ENCODE results near the gene MUC5AC.

Gene MUC5AC

DNA sequence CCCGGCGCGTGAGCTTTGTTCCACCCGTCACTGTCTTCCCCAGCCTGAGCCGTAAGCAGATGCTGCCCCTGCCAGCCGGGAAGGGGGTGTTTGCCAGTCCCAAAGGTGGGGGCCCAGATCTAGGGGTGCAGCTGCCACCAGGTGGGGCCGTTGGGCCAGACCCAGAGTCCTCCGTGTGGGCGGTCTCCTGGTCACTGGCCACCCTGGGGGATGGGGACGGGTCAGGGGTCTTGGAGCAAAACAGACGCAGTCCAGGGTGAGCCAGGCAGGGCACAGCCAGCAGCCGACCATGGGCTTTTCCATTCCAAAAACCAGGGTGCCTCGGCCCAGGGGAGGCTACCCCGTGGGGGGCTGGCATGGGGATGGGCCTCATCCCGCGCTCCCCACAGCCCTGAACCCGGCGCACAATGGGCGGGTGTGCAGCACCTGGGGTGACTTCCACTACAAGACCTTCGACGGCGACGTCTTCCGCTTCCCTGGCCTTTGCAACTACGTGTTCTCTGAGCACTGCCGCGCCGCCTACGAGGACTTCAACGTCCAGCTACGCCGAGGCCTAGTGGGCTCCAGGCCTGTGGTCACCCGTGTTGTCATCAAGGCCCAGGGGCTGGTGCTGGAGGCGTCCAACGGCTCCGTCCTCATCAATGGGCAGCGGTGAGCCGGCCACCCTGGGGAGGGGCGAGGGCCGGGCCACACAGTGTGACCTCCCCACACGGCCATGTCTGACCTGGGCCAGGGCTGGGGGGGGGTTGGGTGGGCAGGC is 68.7 kb downstream of the MUC5AC start:
- no peak overlapping the region for H3K27ac ChIP-seq
- H3K36me3 ChIP-seq (replicated peaks) = no peaks in the 10 kb centered on the region
- in situ Hi-C loops (cut with HindIII; ENCODE audit: low pct_ligation_motif_present, low sequenced_read_pairs) = no loop called here
- no peak overlapping the region for H3K4me3 ChIP-seq (ENCODE audit: low read depth, low read length)
- H3K27me3 ChIP-seq (replicated peaks) = no peaks in the 10 kb centered on the region
- DNase-seq = no peak
- TF ChIP-seq, protein P1, sequence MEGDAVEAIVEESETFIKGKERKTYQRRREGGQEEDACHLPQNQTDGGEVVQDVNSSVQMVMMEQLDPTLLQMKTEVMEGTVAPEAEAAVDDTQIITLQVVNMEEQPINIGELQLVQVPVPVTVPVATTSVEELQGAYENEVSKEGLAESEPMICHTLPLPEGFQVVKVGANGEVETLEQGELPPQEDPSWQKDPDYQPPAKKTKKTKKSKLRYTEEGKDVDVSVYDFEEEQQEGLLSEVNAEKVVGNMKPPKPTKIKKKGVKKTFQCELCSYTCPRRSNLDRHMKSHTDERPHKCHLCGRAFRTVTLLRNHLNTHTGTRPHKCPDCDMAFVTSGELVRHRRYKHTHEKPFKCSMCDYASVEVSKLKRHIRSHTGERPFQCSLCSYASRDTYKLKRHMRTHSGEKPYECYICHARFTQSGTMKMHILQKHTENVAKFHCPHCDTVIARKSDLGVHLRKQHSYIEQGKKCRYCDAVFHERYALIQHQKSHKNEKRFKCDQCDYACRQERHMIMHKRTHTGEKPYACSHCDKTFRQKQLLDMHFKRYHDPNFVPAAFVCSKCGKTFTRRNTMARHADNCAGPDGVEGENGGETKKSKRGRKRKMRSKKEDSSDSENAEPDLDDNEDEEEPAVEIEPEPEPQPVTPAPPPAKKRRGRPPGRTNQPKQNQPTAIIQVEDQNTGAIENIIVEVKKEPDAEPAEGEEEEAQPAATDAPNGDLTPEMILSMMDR (IDR thresholded peaks at IDR 0.05; ENCODE audit: low read depth, low read length, missing control alignments) = no peak

DNA sequence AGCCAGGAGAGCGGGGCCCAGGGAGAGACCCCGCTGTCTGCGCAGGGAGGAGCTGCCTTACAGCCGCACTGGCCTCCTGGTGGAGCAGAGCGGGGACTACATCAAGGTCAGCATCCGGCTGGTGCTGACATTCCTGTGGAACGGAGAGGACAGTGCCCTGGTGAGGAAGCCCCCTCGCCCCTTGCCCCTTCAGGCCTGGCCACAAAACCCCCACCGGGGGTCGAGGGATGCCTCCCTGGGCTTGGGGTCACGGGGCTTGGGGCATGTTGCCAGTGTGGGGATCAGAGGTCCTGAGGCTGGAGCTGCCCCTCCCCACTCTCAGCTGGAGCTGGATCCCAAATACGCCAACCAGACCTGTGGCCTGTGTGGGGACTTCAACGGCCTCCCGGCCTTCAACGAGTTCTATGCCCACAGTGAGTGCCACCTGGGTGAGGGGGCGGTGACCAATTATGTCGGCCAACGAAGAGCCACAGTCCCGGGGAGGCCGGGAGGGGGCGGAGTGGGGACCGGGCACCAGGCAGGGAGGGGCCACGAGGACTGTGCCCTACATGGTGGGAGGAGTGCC is 69.3 kb downstream of the MUC5AC start:
- H3K27me3 ChIP-seq (replicated peaks) = no peaks in the 10 kb centered on the region
- in situ Hi-C loops (cut with HindIII; ENCODE audit: low pct_ligation_motif_present, low sequenced_read_pairs) = no loop called here

DNA sequence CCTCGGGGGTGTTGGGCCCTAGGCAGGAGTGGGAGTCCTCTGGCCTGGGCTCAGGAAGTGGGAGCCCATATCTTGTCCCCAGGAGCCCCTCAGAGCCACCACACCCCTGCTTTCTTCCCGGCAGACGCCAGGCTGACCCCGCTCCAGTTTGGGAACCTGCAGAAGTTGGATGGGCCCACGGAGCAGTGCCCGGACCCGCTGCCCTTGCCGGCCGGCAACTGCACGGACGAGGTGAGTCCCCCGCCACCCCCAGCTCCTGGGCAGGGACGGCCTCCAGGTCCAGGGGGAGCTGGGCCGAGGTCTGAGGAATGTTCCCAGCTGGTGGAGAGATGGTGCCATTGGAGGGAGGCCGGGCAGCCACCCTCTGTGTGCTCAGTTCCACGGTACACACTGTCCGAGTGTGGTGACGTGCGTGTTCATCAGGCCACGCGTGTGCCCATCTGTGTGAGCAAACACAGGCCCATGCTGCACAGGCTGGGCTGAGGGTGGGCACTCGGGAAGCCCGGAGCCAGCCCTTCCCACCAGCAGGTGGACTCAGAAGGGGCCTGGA is 69.9 kb downstream of the MUC5AC start:
- Histone ChIP-seq H3K4me3 (ENCODE audit: low read depth, low read length) (no peak overlapping the region), H3K27ac (no peak overlapping the region), H3K27me3 (replicated peaks) (no peaks in the 10 kb centered on the region), H3K36me3 (replicated peaks) (no peaks in the 10 kb centered on the region)
- TF ChIP-seq, protein P1 (IDR thresholded peaks at IDR 0.05; ENCODE audit: low read depth, low read length, missing control alignments) = no peak
- in situ Hi-C loops (cut with HindIII; ENCODE audit: low pct_ligation_motif_present, low sequenced_read_pairs) = no loop called here
- DNase-seq = no peak

More for the DNA sequence above, 69.3 kb downstream of the MUC5AC start:
- Histone ChIP-seq H3K36me3 (replicated peaks) (no peaks in the 10 kb centered on the region), H3K27ac (no peak overlapping the region), H3K4me3 (ENCODE audit: low read depth, low read length) (no peak overlapping the region)
- TF ChIP-seq, protein P1 (IDR thresholded peaks at IDR 0.05; ENCODE audit: low read depth, low read length, missing control alignments) = peak; percentile 69
- DNase-seq = no peak

DNA sequence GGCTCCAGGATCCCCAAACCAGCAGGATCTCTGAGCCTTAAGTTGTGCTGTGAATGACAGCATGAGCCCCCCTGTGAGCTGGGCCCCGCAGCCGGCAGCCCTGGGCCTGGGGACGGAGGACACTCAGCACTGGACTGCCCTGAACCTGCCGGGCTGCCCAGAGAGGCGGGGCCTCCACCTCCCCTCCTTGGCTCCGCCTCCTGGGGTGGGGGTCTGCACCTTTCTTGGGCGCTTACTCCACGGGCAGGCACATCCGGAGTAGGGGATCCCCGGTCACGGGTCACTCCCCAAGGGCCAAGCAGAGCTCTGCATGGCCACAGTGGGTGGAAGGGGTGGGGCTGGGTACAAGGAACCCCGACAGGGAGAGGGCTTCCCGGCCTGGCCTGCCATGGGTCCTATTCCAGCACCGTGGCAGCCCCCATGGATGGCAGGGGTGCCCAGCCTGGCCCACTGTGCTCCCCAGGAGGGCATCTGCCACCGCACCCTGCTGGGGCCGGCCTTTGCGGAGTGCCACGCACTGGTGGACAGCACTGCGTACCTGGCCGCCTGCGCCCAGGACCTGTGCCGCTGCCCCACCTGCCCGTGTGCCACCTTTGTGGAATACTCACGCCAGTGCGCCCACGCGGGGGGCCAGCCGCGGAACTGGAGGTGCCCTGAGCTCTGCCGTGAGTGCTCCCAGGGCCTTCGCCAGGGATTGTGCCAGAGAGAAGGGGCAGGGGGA is 70.5 kb downstream of the MUC5AC start:
- in situ Hi-C loops (cut with HindIII; ENCODE audit: low pct_ligation_motif_present, low sequenced_read_pairs) = no loop called here
- Histone ChIP-seq H3K27ac (no peak overlapping the region), H3K36me3 (replicated peaks) (no peaks in the 10 kb centered on the region), H3K27me3 (replicated peaks) (no peaks in the 10 kb centered on the region), H3K4me3 (ENCODE audit: low read depth, low read length) (no peak overlapping the region)
- TF ChIP-seq, protein P1 (IDR thresholded peaks at IDR 0.05; ENCODE audit: low read depth, low read length, missing control alignments) = no peak
- no peak for DNase-seq

DNA sequence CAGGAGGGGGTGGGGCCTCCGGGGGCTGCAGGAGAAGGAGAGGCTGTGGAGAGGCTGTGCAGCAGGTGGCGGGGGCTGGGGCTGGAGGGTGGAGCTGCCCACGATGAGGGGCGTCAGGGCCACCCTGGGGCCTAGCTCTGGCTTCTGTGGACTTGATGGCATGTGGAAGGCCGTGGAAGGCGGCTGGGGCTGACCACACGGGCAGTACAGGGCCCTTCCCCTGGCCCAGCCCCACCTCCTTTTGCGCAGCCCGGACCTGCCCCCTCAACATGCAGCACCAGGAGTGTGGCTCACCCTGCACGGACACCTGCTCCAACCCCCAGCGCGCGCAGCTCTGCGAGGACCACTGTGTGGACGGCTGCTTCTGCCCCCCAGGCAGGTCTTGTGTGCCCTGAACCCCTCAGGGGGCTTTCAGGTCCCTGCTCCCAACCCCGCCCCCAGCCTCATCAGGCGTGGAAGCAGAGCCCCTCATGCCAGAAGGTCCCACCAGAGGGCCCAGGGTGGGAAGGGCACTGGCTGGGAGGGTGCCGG is 71.2 kb downstream of the MUC5AC start:
- no peaks in the 10 kb centered on the region for H3K27me3 ChIP-seq (replicated peaks)
- H3K4me3 ChIP-seq (ENCODE audit: low read depth, low read length) = no peak overlapping the region
- in situ Hi-C loops (cut with HindIII; ENCODE audit: low pct_ligation_motif_present, low sequenced_read_pairs) = no loop called here
- DNase-seq = no peak
- TF ChIP-seq, protein P1 (IDR thresholded peaks at IDR 0.05; ENCODE audit: low read depth, low read length, missing control alignments) = no peak
- H3K27ac ChIP-seq = no peak overlapping the region
- H3K36me3 ChIP-seq (replicated peaks) = no peaks in the 10 kb centered on the region

Data from brain microvascular endothelial cell (primary cell).